Loucy (cell line): ENCODE data around the gene MYADML2.
"Not testable (repeated sequence)": the region's sequence is repeated elsewhere in the genome, so short reads cannot be mapped to it uniquely, and the experiment has no call there.

Experiments
- H2AFZ ChIP-seq: fragments of 200-600 bp; sonication (generic); 2 replicates; pipeline ENCODE4 v1.6.0; 2016; ENCODE audit warnings: antibody characterized with exemption, mild to moderate bottlenecking, low read length, moderate library complexity
- H3F3A ChIP-seq: fragments of 200-600 bp; 2 replicates; pipeline ENCODE4 v1.6.0; 2016; ENCODE audit warnings: antibody characterized with exemption, low read depth, mild to moderate bottlenecking
- H3K27me3 ChIP-seq: fragments of 200-600 bp; sonication (generic); 2 replicates; pipeline ENCODE4 v1.6.1; 2014; ENCODE audit warnings: low read length, mild to moderate bottlenecking; ENCODE audit not compliant: insufficient read depth, poor library complexity, severe bottlenecking
- H3K36me3 ChIP-seq: fragments of 200-600 bp; sonication (generic); 2 replicates; pipeline ENCODE4 v1.6.1; 2016; ENCODE audit warnings: low read length; ENCODE audit not compliant: insufficient read depth
- H3K4me1 ChIP-seq: fragments of 200-600 bp; sonication (generic); 2 replicates; pipeline ENCODE4 v1.5.1; 2014; ENCODE audit warnings: low read length, mild to moderate bottlenecking; ENCODE audit not compliant: insufficient read depth, poor library complexity, severe bottlenecking
- H3K4me2 ChIP-seq: fragments of 200-600 bp; sonication (generic); 2 replicates; pipeline ENCODE4 v1.6.0; 2014; ENCODE audit warnings: antibody characterized with exemption, low read length, low read depth, mild to moderate bottlenecking; ENCODE audit not compliant: poor library complexity, severe bottlenecking
- H3K4me3 ChIP-seq: fragments of 200-600 bp; sonication (generic); 2 replicates; pipeline ENCODE4 v1.5.1; 2014; ENCODE audit warnings: low read length, mild to moderate bottlenecking, mixed read lengths; ENCODE audit not compliant: poor library complexity, severe bottlenecking
- H3K79me2 ChIP-seq: fragments of 200-600 bp; sonication (generic); 2 replicates; pipeline ENCODE4 v1.6.1; 2014; ENCODE audit warnings: low read length; ENCODE audit not compliant: insufficient read depth
- H3K9ac ChIP-seq: fragments of 200-600 bp; sonication (generic); 2 replicates; pipeline ENCODE4 v1.6.0; 2014; ENCODE audit warnings: mild to moderate bottlenecking, low read depth, low read length, moderate library complexity; ENCODE audit not compliant: poor library complexity, severe bottlenecking
- H3K9me2 ChIP-seq: fragments of 200-600 bp; sonication (generic); replicated peaks from 2 replicates; pipeline ENCODE4 v1.6.1; 2016; ENCODE audit warnings: low read depth, low read length, mixed read lengths
- H3K9me3 ChIP-seq: fragments of 200-600 bp; sonication (generic); 2 replicates; pipeline ENCODE4 v1.6.1; 2014; ENCODE audit warnings: mild to moderate bottlenecking, antibody characterized with exemption, low read length, low read depth; ENCODE audit not compliant: insufficient read depth
- H4K20me1 ChIP-seq: fragments of 200-600 bp; sonication (generic); 2 replicates; pipeline ENCODE4 v1.6.0; 2014; ENCODE audit warnings: antibody characterized with exemption, low read length, mild to moderate bottlenecking; ENCODE audit not compliant: insufficient read depth, poor library complexity, severe bottlenecking
- EZH2phosphoT487 ChIP-seq: fragments of 200-600 bp; IDR thresholded peaks from 2 replicates; pipeline ENCODE4 v1.6.1; 2018; ENCODE audit warnings: antibody characterized with exemption, mild to moderate bottlenecking, moderate library complexity, borderline replicate concordance
- TF ChIP-seq, protein P1 (sequence below): fragments of 200-600 bp; sonication (generic); conservative IDR thresholded peaks from 2 replicates; pipeline ENCODE4 v1.5.1; 2014; ENCODE audit warnings: mild to moderate bottlenecking, antibody characterized with exemption, low read length

The MYADML2 gene

DNA sequence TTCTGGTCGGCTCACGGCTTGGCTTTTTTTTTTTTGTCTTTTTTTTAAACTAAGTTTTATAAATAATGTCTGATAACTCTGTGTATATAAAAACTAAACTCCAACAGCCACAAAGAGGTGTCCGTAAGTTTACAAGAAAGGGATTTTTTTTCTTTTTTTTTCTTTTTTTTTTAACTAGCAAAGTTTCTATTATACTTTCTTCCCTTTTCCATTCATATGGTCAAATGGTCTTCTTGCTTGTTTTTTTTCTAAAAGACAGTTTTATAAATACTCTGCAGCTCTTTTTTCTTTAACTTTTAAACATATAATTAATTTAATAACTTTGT is 25.5 kb downstream of the MYADML2 start:
- TF ChIP-seq, protein P1, sequence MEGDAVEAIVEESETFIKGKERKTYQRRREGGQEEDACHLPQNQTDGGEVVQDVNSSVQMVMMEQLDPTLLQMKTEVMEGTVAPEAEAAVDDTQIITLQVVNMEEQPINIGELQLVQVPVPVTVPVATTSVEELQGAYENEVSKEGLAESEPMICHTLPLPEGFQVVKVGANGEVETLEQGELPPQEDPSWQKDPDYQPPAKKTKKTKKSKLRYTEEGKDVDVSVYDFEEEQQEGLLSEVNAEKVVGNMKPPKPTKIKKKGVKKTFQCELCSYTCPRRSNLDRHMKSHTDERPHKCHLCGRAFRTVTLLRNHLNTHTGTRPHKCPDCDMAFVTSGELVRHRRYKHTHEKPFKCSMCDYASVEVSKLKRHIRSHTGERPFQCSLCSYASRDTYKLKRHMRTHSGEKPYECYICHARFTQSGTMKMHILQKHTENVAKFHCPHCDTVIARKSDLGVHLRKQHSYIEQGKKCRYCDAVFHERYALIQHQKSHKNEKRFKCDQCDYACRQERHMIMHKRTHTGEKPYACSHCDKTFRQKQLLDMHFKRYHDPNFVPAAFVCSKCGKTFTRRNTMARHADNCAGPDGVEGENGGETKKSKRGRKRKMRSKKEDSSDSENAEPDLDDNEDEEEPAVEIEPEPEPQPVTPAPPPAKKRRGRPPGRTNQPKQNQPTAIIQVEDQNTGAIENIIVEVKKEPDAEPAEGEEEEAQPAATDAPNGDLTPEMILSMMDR: no peak
- TF ChIP-seq EZH2phosphoT487: no peak
- Histone ChIP-seq H3K4me3 (no peak overlapping the region), H3K9ac (no peak overlapping the region), H3K4me1 (peaks cover 27% of the 10 kb centered on the region), H3K27me3 (no peaks in the 10 kb centered on the region), H3K4me2 (no peak overlapping the region), H3F3A (no peaks in the 10 kb centered on the region), H4K20me1 (peaks cover 24% of the 10 kb centered on the region), H3K36me3 (0 out of 2 replicates have a peak, but pooled peaks cover 4% of the 10 kb centered on the region), H2AFZ (no peak overlapping the region), H3K9me2 (no peaks in the 10 kb centered on the region), H3K9me3 (no peaks in the 10 kb centered on the region), H3K79me2 (peaks cover 55% of the 10 kb centered on the region)

DNA sequence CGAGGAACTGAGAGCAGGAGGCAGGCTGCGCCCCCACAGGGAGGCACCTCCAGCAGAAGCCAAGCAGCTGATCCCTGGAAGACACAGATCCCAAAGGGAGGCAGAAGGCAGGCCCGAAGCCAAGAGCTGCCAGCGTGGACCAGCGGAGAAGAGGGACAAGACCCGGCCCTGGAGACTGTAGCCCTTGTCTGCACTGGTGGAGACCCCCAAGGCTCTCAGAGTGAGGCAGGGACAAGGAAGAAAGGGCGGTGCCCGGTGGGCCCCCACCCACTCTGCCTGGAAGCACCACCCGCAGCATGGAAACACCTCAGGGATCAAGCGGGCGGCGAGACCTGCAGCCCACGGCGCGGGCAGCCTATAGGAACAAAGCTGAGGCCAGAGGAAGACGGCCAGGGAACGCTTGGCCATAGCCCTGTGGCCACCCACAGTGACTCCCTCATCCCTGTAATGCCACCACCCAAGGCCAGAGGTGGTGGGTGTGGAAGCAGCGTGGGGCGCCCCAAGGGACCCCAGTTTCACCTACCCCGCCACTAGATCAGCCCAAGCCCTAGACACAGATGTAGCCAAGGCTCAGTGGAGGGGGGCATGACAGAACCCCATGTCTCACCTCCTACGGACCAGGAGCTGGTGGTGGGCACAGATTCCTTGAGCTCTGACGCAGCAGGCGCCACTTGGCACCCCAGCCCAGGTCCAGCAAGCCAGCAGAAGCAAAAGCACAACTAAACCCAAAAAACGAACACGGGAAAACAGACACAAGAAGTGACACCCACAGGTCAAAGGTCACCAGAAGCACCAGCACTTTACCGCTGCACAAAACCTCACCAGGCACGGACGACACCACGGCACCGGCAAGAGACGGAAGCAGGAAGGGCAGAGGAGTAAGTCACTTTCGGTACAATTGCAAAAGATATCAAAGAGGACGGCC is 26.2 kb downstream of the MYADML2 start:
- Histone ChIP-seq H2AFZ (no peak overlapping the region), H3K9ac (no peak overlapping the region), H3K4me3 (no peak overlapping the region), H3F3A (no peaks in the 10 kb centered on the region), H3K9me2 (no peaks in the 10 kb centered on the region), H3K27me3 (no peaks in the 10 kb centered on the region), H3K36me3 (0 out of 2 replicates have a peak, but pooled peaks cover 4% of the 10 kb centered on the region), H3K9me3 (no peaks in the 10 kb centered on the region), H3K4me1 (peaks cover 21% of the 10 kb centered on the region), H3K79me2 (peaks cover 55% of the 10 kb centered on the region), H4K20me1 (peaks cover 24% of the 10 kb centered on the region), H3K4me2 (no peak overlapping the region)
- TF ChIP-seq, protein P1: no peak
- TF ChIP-seq EZH2phosphoT487: no peak

DNA sequence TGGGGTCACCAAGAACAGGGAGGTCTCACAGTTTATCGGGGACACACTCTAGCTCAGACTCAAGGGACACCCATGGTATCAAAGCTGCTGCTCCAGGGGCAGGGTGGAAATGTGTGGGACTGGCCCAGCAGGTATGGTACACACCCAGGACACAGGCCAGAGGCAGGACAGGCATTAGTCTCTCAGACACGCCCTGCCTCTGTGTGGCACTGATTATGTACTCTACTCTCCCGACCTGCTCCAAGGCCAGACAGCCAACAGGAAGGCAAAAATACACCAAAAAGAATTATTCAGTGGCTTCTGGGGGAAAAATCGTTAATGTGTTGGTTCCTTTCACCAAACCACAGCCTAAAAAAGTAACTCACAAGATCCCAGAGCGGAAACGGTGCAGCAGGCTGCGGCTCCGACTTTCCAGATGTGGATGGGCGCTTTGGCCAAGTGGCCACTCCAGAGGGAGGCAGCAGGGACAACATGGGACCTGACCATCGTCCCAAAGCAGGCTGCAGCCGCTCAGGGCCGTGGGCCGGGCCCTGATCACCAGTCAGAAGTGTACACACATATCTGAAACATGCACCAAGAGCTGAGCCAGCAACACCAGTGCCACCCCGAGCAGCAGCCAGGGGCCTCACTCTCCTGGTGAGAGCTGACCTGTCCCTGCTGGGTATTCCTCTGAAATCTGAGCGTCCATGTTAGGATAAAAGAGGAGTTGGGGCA is 28.0 kb downstream of the MYADML2 start:
- H3K79me2 ChIP-seq: peaks cover 49% of the 10 kb centered on the region
- no peak overlapping the region for H3K4me2 ChIP-seq
- TF ChIP-seq, protein P1: no peak
- no peak for TF ChIP-seq EZH2phosphoT487
- H3K9me2 ChIP-seq: no peaks in the 10 kb centered on the region
- H3K9me3 ChIP-seq: no peaks in the 10 kb centered on the region
- no peaks in the 10 kb centered on the region for H3K27me3 ChIP-seq
- no peak overlapping the region for H3K9ac ChIP-seq
- H4K20me1 ChIP-seq: peaks cover 23% of the 10 kb centered on the region
- no peaks in the 10 kb centered on the region for H3F3A ChIP-seq
- H2AFZ ChIP-seq: no peak overlapping the region
- H3K4me1 ChIP-seq: peaks cover 9% of the 10 kb centered on the region
- H3K4me3 ChIP-seq: no peak overlapping the region
- H3K36me3 ChIP-seq: peaks cover 17% of the 10 kb centered on the region; the same call in 1 of the 2 replicates

DNA sequence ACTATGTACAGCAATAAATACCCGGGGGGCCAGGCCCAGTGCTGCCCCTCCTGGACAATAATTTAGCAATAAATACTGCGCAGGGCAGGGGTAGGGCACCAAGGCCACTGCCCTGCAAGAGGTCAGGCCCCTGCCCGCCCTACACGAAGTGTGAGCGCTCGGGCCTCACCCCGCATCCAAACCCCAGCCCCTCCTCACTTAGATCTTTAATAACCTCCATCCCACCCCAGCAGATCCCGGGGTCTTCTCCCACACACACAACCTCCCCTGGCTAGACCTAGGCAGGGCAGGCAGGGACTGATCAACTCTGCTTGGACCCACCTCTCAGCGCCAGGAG is 28.7 kb downstream of the MYADML2 start:
- H3K9ac ChIP-seq: not testable (repeated sequence)
- peak overlapping the region; percentile 79 for H3K4me3 ChIP-seq

More for the DNA sequence above, 28.7 kb downstream of the MYADML2 start:
- Histone ChIP-seq H3K4me2 (peak overlapping the region; percentile 87), H3K79me2 (peaks cover 42% of the 10 kb centered on the region), H4K20me1 (peaks cover 20% of the 10 kb centered on the region), H3K36me3 (peaks cover 24% of the 10 kb centered on the region; the same call in 1 of the 2 replicates)
- H3K4me1 ChIP-seq, H3F3A ChIP-seq, H3K9me2 ChIP-seq, H3K9me3 ChIP-seq, H2AFZ ChIP-seq, H3K27me3 ChIP-seq: not testable (repeated sequence)
